NOMO-1 (cell line): Measurements from ENCODE around the gene LONP2.
"Not testable (repeated sequence)": the region's sequence is repeated elsewhere in the genome, so short reads cannot be mapped to it uniquely, and the experiment has no call there.

ENCODE experiments used
- DNase-seq, 2 experiments: peaks; one replicate each; lab custom pipeline; 2025; ENCODE audit not compliant: unreplicated experiment in 2 of 2; lab: John Stamatoyannopoulos, UW

The LONP2 gene

DNA sequence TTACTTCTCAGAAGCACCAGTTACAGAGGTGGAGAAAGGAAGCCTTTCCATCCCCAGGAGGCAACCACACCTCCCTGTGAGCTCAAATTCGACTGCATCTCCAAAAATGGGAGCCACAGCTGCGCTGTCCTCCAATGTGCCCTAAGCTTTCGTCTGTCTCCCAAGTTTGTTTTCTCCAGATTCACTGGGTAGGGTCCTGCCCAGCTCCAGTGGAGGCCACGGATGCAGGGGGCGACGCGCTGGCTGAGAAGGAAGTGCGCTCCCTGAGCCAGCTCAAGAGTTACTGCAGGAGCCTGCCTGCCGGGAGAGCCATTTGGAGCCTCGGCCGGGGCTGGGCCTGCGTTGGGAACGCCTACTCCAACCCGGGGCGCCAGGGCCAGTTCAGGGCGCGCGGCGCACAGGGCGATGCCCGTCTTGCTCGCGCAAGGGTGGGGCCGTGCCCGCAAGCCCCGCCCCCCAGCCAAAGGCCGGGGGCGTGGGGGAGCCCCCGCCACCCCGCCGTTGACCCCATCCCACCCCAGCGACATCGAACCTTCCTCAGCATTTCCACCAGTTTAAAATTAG, 121.6 kb downstream of the LONP2 start:
- DNase-seq: peak; percentile 64 to 81

DNA sequence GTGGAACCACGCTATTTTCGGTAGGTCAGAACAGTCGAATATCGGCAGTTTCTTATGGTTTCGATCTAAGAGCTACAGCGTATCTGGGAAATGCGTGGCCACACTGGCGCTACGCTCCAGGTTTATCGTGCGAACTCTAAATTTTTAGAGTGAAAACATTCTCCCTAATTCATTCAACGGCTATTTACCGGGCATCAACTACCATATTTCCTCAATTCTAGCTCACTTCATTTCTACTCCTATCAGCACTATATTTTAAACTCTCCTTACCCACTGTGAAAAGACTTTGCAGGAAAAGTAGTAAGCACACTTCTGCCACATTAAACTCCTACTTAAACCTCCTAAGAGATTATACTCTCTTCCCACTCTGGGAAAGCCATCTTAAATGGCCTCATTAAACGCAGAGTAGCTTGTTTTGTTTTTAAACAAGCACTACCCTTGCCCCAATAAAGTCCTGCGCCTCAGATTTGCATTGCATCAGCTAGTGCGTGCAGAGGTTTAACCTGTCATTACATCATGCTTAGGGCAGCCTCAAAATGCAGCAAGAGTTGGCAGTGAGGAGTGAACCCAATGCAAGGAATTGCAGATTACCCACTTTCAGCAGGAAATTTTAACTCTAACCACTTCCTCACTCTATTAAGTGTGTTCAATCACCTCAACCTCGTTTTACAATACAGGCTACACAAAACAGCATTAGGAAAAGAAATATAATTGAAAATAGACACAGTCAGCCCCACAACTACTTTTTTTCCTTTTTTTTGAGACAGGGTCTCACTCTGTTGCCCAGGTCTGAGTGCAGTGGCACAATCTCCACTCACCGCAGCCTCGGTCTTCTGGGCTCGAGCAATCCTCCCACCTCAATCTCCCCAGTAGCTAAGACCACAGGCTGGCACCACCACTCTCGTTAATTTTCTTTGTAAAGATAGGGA, 122.3 kb downstream of the LONP2 start:
- peak; percentile 73 to 82 for DNase-seq

DNA sequence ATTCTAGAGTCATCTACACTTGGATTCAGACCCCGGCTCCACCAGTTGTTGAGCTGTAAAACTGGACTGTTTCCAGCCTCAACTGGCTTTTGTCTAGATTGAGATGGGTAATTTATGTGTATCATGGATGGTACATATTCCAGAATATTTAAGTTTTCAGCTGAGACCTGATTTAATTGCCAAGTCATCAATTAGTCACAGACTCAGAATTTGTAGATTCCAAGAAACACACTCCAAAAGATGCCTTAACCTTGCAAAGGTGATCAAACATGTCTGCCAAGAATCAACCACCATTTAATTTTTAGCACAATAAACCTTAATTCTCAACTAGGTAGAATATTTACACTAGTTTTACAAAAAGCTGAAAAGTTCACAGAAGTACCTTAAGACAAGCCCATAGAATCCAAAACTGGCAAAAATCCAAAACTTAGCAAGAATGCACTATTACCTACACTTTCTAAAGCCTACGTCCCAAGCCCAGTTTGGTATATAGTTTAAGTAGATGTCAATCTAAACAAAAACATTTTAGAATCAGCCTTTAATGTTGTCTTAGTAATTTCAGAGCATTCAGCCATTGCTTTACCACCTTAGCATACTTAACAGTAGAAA, 123.4 kb downstream of the LONP2 start:
- no peak for DNase-seq

DNA sequence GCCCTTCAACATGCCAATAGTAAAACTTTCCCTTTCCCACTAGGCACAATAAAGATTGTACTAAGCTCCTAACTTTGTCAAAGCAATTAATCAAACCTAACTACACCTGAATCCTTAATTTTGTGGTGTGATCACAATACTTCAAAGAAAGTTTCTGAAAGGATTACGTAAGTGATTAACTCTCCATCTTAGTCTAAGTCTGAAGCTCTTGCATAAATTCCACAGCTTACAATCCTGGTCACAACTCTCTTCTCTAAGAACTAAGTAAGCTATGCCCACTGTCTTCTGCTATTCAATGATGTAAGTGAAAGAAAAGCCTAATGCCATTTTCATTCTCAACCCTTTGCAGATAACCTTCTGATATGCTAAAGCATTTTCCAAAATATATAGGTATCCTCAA, 125.7 kb downstream of the LONP2 start:
- no peak for DNase-seq

- DNase-seq: no peak
Observed at GRCh38 chr16:48370229-48370628, 126.1 kb downstream of the LONP2 start.

DNA sequence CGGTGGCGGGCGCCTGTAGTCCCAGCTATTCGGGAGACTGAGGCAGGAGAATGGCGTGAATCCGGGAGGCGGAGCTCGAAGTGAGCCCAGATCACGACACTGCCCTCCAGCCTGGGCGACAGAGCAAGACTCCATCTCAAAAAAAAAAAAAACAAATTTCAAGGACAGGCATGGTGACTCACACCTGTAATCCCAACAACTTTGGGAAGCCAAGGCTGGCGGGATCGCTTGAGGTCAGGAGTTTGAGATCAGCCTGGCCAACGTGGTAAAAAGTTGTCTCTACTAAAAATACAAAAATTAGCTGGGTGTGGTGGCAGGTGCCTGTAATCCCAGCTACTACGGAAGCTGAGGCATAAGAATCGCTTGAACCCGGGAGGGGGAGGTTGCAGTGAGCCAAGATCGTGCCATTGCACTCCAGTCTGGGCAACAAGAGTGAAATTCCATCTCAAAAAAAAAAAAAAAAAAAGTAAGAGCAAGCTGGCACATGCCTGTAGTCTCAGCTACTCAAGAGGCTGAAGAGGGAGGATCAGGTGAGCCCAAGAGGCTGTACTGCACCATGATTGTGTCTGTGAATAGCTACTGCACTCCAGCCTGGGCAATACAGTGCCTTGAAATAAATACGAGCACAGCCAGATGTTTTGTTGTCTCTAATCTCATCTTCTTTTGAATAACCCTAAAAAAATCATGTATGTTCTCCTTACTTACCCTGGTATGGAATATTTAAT, 126.7 kb downstream of the LONP2 start:
- not testable (repeated sequence) for DNase-seq

- DNase-seq: no peak
Observed at GRCh38 chr16:48371393-48371780, 127.3 kb downstream of the LONP2 start.

DNA sequence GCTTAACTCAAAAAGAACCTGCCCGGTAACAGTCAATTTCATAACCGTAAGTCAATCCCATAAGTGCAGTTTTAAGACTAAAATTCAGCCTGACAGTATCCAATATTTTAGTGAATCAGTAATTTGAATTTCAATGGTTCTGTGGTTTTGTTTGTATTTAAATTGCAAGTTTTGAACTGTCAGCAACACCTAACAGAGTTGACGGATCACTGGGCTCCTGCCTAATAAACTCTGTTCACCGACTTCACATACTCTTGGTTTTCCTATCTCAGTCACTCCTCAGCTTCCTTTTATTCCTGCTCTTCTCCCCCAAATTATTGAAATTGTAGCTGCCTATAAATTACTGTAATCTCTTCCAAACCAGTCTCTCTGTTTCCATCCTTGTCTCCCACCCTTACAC, 128.6 kb downstream of the LONP2 start:
- DNase-seq: no peak

DNA sequence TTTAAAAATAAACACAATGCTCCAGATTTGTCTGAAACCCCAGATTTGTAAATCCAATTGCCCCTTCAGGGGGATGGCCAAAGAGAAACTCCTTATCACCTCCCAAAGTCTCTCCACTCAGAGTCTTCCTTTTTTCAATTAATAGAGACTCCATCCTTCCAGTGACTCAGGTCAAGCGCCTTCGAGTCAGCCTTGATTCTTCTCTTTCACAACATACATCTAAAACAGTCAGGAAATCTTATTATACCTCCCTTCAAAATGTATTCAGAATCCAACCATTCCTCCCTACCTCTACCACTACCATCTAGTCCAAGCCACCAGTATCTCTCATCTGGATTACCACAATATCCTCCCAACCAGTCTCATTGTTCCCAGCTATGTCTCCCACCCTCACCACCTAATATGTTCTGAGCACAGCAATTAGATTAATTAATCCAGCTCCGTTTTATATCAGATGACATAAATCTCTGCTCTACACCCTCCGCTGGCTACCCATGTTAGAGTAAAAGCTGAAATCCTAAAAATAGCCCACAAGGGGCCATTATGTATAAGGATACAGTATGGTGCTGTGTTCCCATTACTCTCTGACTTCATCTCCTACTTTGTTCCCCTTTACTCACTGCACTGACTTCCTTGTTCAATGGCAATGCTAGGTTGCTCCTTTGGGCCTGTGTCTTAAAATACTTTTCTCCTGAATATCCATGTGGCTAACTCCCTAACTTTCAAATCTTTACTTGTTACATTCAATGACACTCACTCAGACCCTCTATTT, 129.3 kb downstream of the LONP2 start:
- no peak for DNase-seq

- DNase-seq: no peak
Observed at GRCh38 chr16:48374255-48374654, 130.2 kb downstream of the LONP2 start.

GRCh38 chr16:48377301-48377700, 133.2 kb downstream of the LONP2 start:
- DNase-seq: not testable (repeated sequence)

DNA sequence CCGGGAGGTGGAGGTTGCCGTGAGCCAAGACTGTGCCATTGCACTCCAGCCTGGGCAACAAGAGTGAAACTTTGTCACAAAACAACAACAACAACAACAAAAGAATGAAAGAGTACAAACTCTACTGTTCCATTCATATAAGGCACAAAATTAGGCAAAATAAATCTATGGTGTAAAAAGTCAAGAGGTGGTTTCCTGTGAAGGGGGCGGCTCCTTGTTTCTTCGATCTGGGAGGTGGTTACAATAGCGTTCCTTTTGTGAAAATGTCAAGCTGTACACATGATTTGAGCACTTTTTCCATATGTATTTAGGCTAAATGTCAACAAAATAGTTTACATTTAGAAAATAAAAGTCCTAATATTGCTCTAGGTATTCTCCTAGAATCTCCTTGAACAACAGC, 134.2 kb downstream of the LONP2 start:
- DNase-seq: no peak

DNA sequence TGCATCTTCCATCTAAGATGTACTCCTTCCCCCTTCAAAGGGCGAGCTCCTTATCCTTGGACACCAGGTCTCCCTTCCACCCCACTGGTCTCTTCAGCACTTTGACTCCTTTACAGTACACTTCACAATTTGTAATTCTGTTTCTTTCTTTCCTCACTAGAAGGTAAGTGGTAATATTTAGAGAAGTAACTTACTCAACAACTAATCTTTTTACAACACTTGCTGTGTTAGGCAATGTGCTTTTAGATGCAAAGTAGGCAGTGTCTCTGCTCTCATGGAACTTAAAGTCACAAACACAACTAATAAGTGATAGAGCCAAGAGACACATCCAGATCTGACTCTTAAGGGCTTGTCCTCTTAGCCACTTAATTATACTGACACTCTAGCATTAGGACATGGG, 134.7 kb downstream of the LONP2 start:
- DNase-seq: peak; percentile 39 to 93

DNA sequence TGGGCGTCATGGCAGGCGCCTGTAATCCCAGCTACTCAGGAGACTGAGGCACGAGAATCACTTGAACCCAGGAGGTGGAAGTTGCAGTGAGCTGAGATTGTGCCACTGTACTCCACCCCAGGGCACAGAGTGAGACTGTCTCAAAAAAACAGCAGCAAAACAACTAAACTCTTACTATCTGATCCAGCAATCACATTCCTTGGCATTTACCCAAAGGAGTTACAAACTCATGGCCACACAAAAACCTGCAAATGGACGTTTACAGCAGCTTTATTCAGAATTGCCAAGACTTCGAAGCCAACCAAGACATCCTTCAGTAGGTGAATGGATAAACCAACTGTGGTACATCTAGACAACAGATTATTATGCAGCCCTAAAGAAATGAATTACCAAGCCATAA, 137.1 kb downstream of the LONP2 start:
- DNase-seq: no peak

GRCh38 chr16:48382131-48382530, 138.0 kb downstream of the LONP2 start:
- DNase-seq: no peak

- no peak for DNase-seq
Observed at GRCh38 chr16:48383009-48383876, 139.1 kb downstream of the LONP2 start.

GRCh38 chr16:48383877-48384519, 139.9 kb downstream of the LONP2 start:
- peak in 1 of 2 experiments; percentile 33 for DNase-seq

DNA sequence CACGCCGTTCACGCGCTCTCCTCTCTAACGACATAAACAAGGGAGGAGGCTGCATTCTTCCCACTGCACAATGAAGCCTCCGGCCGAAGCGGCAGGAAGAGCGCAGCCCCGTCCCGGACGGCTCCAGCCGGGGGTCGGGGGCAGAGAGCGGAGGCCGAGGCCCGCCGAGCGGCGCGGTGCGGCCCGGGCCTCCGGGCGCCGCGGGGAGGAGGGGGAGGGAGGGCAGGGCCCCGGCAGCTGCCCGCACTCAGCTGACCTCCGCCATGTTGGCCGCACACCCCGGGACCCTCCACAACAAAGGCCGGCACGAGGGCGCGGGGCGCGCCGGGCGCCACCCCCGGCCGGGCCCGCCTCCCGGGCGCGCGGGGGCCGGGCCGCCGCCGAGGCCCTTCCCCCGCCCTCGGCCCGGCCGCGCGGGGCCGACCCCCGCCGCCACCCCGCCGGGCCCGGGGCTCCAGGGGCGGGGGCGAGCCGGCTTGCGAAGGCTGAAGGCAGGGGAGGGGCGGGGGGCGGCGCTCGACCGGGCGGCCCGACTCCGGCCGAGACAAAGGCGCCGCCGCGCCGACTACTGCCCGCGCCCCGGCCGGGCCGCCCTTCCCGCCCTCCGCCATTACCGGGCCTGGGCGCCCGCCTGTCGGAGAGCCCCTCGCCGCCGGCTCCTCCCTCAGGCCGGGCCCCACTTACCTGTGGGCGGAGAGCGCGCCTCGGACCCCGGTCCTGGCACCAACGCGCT, 140.6 kb downstream of the LONP2 start:
- DNase-seq: peak; percentile 20 to 38
